A673 (cell line): Measurements from ENCODE around the gene PEX11G. TPM values are rescaled to one million over a fixed set of nuclear protein-coding genes. Genes with fewer than 3 reads are reported as not detected.

Experiments used
- BruUV-seq: library from RNA; stranded (reverse); fragments of 400-500 nt; replicated peaks from 2 replicates; lab custom pipeline; 2021; lab: Mats Ljungman, UMichigan
- CTCF ChIA-PET: fragments of 300-600 bp; sonication (Branson Sonifier 250); formaldehyde crosslinking; loops from one replicate; lab custom pipeline; 2022; ENCODE audit warnings: antibody characterized with exemption; lab: Charles Lee
- POLR2A ChIA-PET: fragments of 300-600 bp; sonication (Branson Sonifier 250); formaldehyde crosslinking; loops from one replicate; lab custom pipeline; 2022; ENCODE audit warnings: antibody characterized with exemption; ENCODE audit not compliant: low non-redundant PET; lab: Charles Lee
- DNase-seq: peaks from one replicate; pipeline ENCODE4 v3.0.0-alpha.2; 2015; ENCODE audit warnings: low spot score
- H3K27ac ChIP-seq: fragments of 200-600 bp; sonication (generic); 2 replicates; pipeline ENCODE4 v1.5.1; 2016; ENCODE audit warnings: mixed run types, low read depth, mild to moderate bottlenecking, mixed read lengths, antibody characterized with exemption, low read length; ENCODE audit not compliant: poor library complexity, severe bottlenecking
- H3K27me3 ChIP-seq: fragments of 200-600 bp; sonication (generic); replicated peaks from 2 replicates; pipeline ENCODE4 v1.6.1; 2017; ENCODE audit warnings: mixed run types, low read depth, mild to moderate bottlenecking, mixed read lengths, antibody characterized with exemption, low read length; ENCODE audit not compliant: insufficient read depth, poor library complexity
- H3K36me3 ChIP-seq: fragments of 200-600 bp; sonication (generic); 2 replicates; pipeline ENCODE4 v1.6.1; 2016; ENCODE audit warnings: mixed run types, mild to moderate bottlenecking, mixed read lengths, antibody characterized with exemption, low read length; ENCODE audit not compliant: insufficient read depth, poor library complexity, severe bottlenecking
- H3K4me1 ChIP-seq: fragments of 200-600 bp; sonication (generic); 2 replicates; pipeline ENCODE4 v1.6.1; 2017; ENCODE audit warnings: mixed run types, mild to moderate bottlenecking, mixed read lengths, antibody characterized with exemption, low read length; ENCODE audit not compliant: insufficient read depth, poor library complexity, severe bottlenecking
- H3K4me3 ChIP-seq: fragments of 200-600 bp; sonication (generic); 2 replicates; pipeline ENCODE4 v1.5.1; 2016; ENCODE audit warnings: low read depth, mixed run types, mild to moderate bottlenecking, mixed read lengths, low read length; ENCODE audit not compliant: poor library complexity, severe bottlenecking
- H3K9me3 ChIP-seq: fragments of 200-600 bp; sonication (generic); 2 replicates; pipeline ENCODE4 v1.6.1; 2016; ENCODE audit warnings: mixed run types, low read depth, mild to moderate bottlenecking, mixed read lengths, antibody characterized with exemption, low read length; ENCODE audit not compliant: poor library complexity, severe bottlenecking
- CTCF ChIP-seq: fragments of 300-800, 200-600 bp; sonication (generic); conservative IDR thresholded peaks from 2 replicates; pipeline ENCODE4 v1.5.1; 2017; ENCODE audit warnings: low read depth, mild to moderate bottlenecking, antibody characterized with exemption, low read length, moderate library complexity, mixed read lengths
- EZH2 ChIP-seq: fragments of 200-600 bp; sonication (generic); IDR thresholded peaks from 2 replicates; pipeline ENCODE4 v1.6.1; 2017; ENCODE audit warnings: borderline replicate concordance, low read depth, mild to moderate bottlenecking, mixed read lengths, antibody characterized with exemption, low read length; ENCODE audit not compliant: poor library complexity, severe bottlenecking
- intact Hi-C: fragments of 100-400 bp; cut with micrococcal nuclease; formaldehyde crosslinking; loops from one replicate; pipeline ENCODE4 v1.10.0; 2022; ENCODE audit not compliant: unreplicated experiment
- total RNA-seq: library from RNA; stranded (reverse); gene quantifications from 2 replicates; pipeline ENCODE4 v1.2.3, GENCODE V29; 2021

Gene PEX11G
- total RNA-seq, 1 experiment from 2014 or later: 1.1 TPM

- intact Hi-C loops: no loop called here
- ChIA-PET POLR2A (no interaction called here), CTCF (no interaction called here)
- no peak for TF ChIP-seq CTCF
- no peak for TF ChIP-seq EZH2
- H3K9me3 ChIP-seq: no peaks in the 10 kb centered on the region
- no peak overlapping the region for H3K27ac ChIP-seq
- no TSS peak for BruUV-seq
- H3K4me3 ChIP-seq: no peak overlapping the region
- no peaks in the 10 kb centered on the region for H3K27me3 ChIP-seq
- no peaks in the 10 kb centered on the region for H3K4me1 ChIP-seq
- no peaks in the 10 kb centered on the region for H3K36me3 ChIP-seq
- no peak for DNase-seq
Observed at GRCh38 chr19:7513809-7514642, 25.2 kb upstream of the PEX11G start.

DNA sequence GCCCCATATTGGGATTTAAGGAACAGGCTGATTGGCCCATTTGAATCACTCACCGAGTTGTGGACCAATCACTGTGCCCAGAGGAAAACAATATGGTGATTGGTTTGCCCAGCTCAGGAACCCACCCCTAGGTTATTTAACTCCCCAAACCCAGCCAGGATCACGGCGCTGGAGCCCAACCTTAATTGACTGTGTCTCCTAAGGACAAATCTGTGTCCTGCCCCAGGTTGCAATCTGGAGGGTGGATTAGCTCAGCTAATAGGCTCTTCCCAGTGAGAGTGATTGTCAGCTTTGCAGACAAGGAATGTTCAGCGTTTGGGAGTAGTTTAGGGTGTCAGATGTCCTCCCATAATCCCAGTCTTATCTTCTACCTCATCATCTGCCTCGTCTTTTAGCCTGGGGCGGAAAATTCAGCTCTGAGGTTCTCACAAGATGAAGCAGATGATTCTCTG lies 23.6 kb upstream of the PEX11G start:
- Histone ChIP-seq H3K4me1 (no peaks in the 10 kb centered on the region), H3K27ac (no peak overlapping the region), H3K36me3 (no peaks in the 10 kb centered on the region), H3K27me3 (no peaks in the 10 kb centered on the region), H3K9me3 (no peaks in the 10 kb centered on the region), H3K4me3 (no peak overlapping the region)
- TF ChIP-seq CTCF (no peak), EZH2 (no peak)
- CTCF ChIA-PET: interaction anchor here (0.5 kb wide), 1 partner anchor 342 kb away, joined by 5 read pairs; no protein-coding TSS in a partner anchor
- no peak for DNase-seq
- POLR2A ChIA-PET: interaction anchor here (0.5 kb wide), 1 partner anchor 9 kb away, joined by 14 read pairs; no protein-coding TSS in a partner anchor
- intact Hi-C loops: no loop called here
- BruUV-seq: no TSS peak

- no peaks in the 10 kb centered on the region for H3K27me3 ChIP-seq
- H3K36me3 ChIP-seq: no peaks in the 10 kb centered on the region
- H3K27ac ChIP-seq: no peak overlapping the region
- intact Hi-C loops: no loop called here
- BruUV-seq: no TSS peak
- TF ChIP-seq CTCF (no peak), EZH2 (no peak)
- H3K9me3 ChIP-seq: no peaks in the 10 kb centered on the region
- peaks cover 5% of the 10 kb centered on the region for H3K4me1 ChIP-seq
- H3K4me3 ChIP-seq: no peak overlapping the region
- ChIA-PET POLR2A (no interaction called here), CTCF (no interaction called here)
- DNase-seq: no peak
Observed at GRCh38 chr19:7509625-7510024, 20.8 kb upstream of the PEX11G start.
